IMR-90 (cell line): ENCODE data around the gene PRAF2.

Source experiments
- BHLHE40 ChIP-seq: fragments of 150-350 bp; IDR thresholded peaks from 2 replicates; pipeline ENCODE4 v1.6.1; 2016; ENCODE audit warnings: mild to moderate bottlenecking, low read depth, low read length
- CEBPB ChIP-seq: IDR thresholded peaks from 2 replicates; pipeline ENCODE4 v1.6.1; 2012; ENCODE audit warnings: low read depth, low read length, improper control_type of control experiment
- CHD1 ChIP-seq: IDR thresholded peaks from 2 replicates; pipeline ENCODE4 v1.6.1; 2012; ENCODE audit warnings: low read depth, low read length, improper control_type of control experiment
- FOS ChIP-seq: fragments of 150-350 bp; IDR thresholded peaks from 2 replicates; pipeline ENCODE4 v1.6.1; 2016; ENCODE audit warnings: low read depth, low read length
- POLR2A ChIP-seq: IDR thresholded peaks from 2 replicates; pipeline ENCODE4 v1.6.1; 2012; ENCODE audit warnings: mild to moderate bottlenecking, low read depth, low read length
- RAD21 ChIP-seq: IDR thresholded peaks from 2 replicates; pipeline ENCODE4 v1.6.1; 2012; ENCODE audit warnings: low read length, improper control_type of control experiment
- RFX5 ChIP-seq: IDR thresholded peaks from 2 replicates; pipeline ENCODE4 v1.8.0; 2012; ENCODE audit warnings: low read depth, mild to moderate bottlenecking, low read length, moderate library complexity
- TF ChIP-seq, protein P1 (sequence below): conservative IDR thresholded peaks from 2 replicates; pipeline ENCODE4 v1.5.1; 2012; ENCODE audit warnings: mild to moderate bottlenecking, low read depth, low read length, improper control_type of control experiment
- TF ChIP-seq, protein P2 (sequence below): fragments of 150-350 bp; IDR thresholded peaks from 2 replicates; pipeline ENCODE4 v1.6.1; 2017; ENCODE audit warnings: mild to moderate bottlenecking, antibody characterized with exemption, low read length, low read depth

- TF ChIP-seq, protein P1, sequence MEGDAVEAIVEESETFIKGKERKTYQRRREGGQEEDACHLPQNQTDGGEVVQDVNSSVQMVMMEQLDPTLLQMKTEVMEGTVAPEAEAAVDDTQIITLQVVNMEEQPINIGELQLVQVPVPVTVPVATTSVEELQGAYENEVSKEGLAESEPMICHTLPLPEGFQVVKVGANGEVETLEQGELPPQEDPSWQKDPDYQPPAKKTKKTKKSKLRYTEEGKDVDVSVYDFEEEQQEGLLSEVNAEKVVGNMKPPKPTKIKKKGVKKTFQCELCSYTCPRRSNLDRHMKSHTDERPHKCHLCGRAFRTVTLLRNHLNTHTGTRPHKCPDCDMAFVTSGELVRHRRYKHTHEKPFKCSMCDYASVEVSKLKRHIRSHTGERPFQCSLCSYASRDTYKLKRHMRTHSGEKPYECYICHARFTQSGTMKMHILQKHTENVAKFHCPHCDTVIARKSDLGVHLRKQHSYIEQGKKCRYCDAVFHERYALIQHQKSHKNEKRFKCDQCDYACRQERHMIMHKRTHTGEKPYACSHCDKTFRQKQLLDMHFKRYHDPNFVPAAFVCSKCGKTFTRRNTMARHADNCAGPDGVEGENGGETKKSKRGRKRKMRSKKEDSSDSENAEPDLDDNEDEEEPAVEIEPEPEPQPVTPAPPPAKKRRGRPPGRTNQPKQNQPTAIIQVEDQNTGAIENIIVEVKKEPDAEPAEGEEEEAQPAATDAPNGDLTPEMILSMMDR, result no peak
- TF ChIP-seq POLR2A (no peak), BHLHE40 (no peak), FOS (no peak), RAD21 (no peak), CHD1 (no peak), CEBPB (no peak), RFX5 (no peak)
- TF ChIP-seq, protein P2, sequence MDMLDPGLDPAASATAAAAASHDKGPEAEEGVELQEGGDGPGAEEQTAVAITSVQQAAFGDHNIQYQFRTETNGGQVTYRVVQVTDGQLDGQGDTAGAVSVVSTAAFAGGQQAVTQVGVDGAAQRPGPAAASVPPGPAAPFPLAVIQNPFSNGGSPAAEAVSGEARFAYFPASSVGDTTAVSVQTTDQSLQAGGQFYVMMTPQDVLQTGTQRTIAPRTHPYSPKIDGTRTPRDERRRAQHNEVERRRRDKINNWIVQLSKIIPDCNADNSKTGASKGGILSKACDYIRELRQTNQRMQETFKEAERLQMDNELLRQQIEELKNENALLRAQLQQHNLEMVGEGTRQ, result no peak
These were observed 4.8 kb downstream of the PRAF2 start for GRCh38 chrX:49069038-49069437.
